Activated naive CD4-positive, alpha-beta T cell treated with anti-CD3 and anti-CD28 coated beads, Interleukin-2, amount 50 U/mL, for 24 hours (primary cell): Measurements from ENCODE around the gene IQGAP3.

Source experiments
- H3K27ac Mint-ChIP-seq: one replicate; pipeline ENCODE4 v1.8.0; 2021; ENCODE audit warnings: mild to moderate bottlenecking, mixed read lengths
- H3K27me3 Mint-ChIP-seq: one replicate; pipeline ENCODE4 v1.8.0; 2021; ENCODE audit warnings: mixed read lengths
- H3K36me3 Mint-ChIP-seq: one replicate; pipeline ENCODE4 v1.8.0; 2021; ENCODE audit warnings: mixed read lengths
- H3K4me1 Mint-ChIP-seq: one replicate; pipeline ENCODE4 v1.8.0; 2021; ENCODE audit warnings: mixed read lengths
- H3K4me3 Mint-ChIP-seq: one replicate; pipeline ENCODE4 v1.8.0; 2021; ENCODE audit warnings: mild to moderate bottlenecking, mixed read lengths
- H3K9me3 Mint-ChIP-seq: one replicate; pipeline ENCODE4 v1.8.0; 2021; ENCODE audit warnings: mixed read lengths

IQGAP3 gene

GRCh38 chr1:156485984-156486383 is 86.4 kb downstream of the IQGAP3 start:
- Mint-ChIP-seq H3K9me3 (no peaks in the 10 kb centered on the region), H3K36me3 (peaks cover 9% of the 10 kb centered on the region), H3K4me3 (no peak overlapping the region), H3K4me1 (peaks cover 87% of the 10 kb centered on the region), H3K27me3 (no peaks in the 10 kb centered on the region), H3K27ac (peak overlapping the region; percentile 41)

DNA sequence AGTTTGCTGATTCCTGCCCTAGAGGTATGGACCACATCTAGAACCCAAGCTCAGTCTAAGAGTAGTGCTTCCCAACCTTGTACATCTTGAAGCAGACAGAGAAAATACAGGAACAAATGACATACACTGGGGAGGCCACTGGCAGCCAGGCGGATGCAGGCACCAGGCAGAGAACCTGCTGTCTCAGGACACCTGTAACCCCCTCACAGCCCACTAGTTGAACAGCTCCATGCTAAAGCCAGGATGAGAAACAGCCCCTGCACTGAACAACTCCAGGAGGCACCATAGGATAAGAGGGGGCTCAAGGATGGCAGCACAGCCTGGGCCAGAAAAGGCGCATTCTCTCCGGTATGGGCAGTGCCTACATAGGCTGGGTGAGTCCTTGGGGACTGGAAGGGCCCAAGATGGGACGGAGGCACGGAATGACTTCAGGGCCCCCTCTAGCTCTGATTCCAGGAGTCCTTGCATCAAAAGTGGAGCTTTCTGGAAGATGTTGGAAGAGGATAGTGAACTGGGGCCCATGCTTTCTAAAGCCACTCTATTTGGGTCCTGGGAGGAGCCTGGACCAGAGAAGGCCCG is 87.8 kb downstream of the IQGAP3 start:
- no peaks in the 10 kb centered on the region for H3K9me3 Mint-ChIP-seq
- peaks cover 13% of the 10 kb centered on the region for H3K36me3 Mint-ChIP-seq
- H3K27me3 Mint-ChIP-seq = no peaks in the 10 kb centered on the region
- H3K4me3 Mint-ChIP-seq = no peak overlapping the region
- peak overlapping the region; percentile 70 for H3K27ac Mint-ChIP-seq
- peaks cover 82% of the 10 kb centered on the region for H3K4me1 Mint-ChIP-seq

DNA sequence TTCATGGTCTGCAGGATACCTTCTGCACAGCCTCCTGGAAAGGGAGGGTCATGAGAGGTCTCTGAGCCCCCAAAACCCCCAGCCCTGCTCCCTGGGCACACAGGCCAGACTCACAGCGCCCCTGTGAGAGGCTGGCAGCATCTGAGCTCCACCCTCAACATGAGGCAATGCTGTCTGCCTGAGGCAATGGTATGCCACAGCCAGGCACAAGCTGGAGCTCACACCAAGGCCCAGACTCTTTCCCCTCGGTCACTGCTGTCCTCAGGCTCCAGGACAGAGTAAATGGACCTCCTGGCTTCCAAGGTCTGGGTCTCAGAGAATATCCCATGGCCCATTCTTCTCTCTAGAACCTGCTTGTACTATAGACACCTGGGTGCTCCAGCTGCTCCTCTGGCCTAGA is 89.0 kb downstream of the IQGAP3 start:
- H3K27me3 Mint-ChIP-seq = no peaks in the 10 kb centered on the region
- H3K4me1 Mint-ChIP-seq = peaks cover 70% of the 10 kb centered on the region
- no peak overlapping the region for H3K4me3 Mint-ChIP-seq
- peaks cover 17% of the 10 kb centered on the region for H3K36me3 Mint-ChIP-seq
- H3K9me3 Mint-ChIP-seq = no peaks in the 10 kb centered on the region
- peak overlapping the region; percentile 46 for H3K27ac Mint-ChIP-seq

GRCh38 chr1:156482276-156482675 is 90.1 kb downstream of the IQGAP3 start:
- no peaks in the 10 kb centered on the region for H3K9me3 Mint-ChIP-seq
- peaks cover 59% of the 10 kb centered on the region for H3K4me1 Mint-ChIP-seq
- no peaks in the 10 kb centered on the region for H3K27me3 Mint-ChIP-seq
- H3K27ac Mint-ChIP-seq = no peak overlapping the region
- H3K4me3 Mint-ChIP-seq = no peak overlapping the region
- peaks cover 19% of the 10 kb centered on the region for H3K36me3 Mint-ChIP-seq

GRCh38 chr1:156481527-156481926 is 90.8 kb downstream of the IQGAP3 start:
- Mint-ChIP-seq H3K9me3 (no peaks in the 10 kb centered on the region), H3K4me1 (peaks cover 54% of the 10 kb centered on the region), H3K27me3 (no peaks in the 10 kb centered on the region), H3K36me3 (peaks cover 21% of the 10 kb centered on the region), H3K27ac (peak overlapping the region; percentile 97), H3K4me3 (no peak overlapping the region)

- H3K4me3 Mint-ChIP-seq = peak overlapping the region; percentile 15
- H3K36me3 Mint-ChIP-seq = peaks cover 22% of the 10 kb centered on the region
These were observed 91.8 kb downstream of the IQGAP3 start for GRCh38 chr1:156480411-156481192.

GRCh38 chr1:156480016-156480370 is 92.4 kb downstream of the IQGAP3 start:
- Mint-ChIP-seq H3K4me1 (peaks cover 47% of the 10 kb centered on the region), H3K36me3 (peaks cover 22% of the 10 kb centered on the region), H3K4me3 (no peak overlapping the region), H3K27me3 (no peaks in the 10 kb centered on the region), H3K9me3 (no peaks in the 10 kb centered on the region), H3K27ac (peak overlapping the region; percentile 46)

More at GRCh38 chr1:156480411-156481192, 91.8 kb downstream of the IQGAP3 start:
- peak overlapping the region; percentile 77 for H3K27ac Mint-ChIP-seq
- H3K9me3 Mint-ChIP-seq = no peaks in the 10 kb centered on the region
- H3K4me1 Mint-ChIP-seq = peaks cover 47% of the 10 kb centered on the region
- no peaks in the 10 kb centered on the region for H3K27me3 Mint-ChIP-seq

DNA sequence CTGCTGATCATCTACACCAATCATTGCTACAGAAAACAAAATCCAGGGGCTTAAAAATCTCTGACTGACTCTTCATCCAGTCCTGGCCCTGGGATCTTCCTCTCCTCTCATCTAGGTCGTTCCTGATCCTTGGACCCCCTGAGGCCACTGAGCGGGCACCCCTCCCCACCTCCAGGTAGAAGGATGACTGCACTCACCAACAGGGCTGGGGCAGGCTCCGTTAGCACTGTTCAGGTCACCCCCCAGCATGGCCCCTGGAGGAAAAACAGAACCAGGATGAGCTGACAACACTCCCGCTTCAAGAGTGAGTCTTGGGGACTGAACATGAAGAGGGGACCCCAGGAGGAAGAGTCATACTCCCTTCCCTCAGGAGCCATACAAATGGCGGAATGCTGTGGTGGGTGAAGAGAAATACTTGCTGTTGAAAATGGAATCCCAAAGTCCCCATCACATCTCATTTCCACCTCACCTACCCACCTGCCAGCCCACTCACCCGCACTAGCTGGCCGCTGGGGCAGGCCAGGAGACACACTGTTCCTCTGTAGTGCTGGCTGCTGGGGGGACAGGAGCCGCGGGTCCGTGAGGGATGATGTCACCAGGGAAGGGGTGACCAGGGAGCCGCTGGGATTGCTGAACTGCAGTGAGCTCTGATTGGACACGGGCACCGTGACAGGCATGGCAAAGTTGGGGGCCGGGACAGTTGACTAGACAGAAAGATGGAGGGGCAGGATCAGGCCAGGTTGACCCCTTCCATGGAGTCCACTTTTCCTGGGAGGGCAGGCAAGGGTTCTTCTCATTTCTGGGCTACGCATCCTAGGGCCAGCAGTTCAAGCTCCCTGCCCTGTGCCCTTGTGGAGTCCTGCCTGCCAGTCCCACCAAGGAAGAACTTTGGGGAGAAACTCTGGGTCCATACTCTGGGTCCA is 93.0 kb downstream of the IQGAP3 start:
- Mint-ChIP-seq H3K36me3 (peaks cover 22% of the 10 kb centered on the region), H3K27me3 (no peaks in the 10 kb centered on the region), H3K4me3 (no peak overlapping the region), H3K4me1 (peaks cover 44% of the 10 kb centered on the region), H3K27ac (no peak overlapping the region), H3K9me3 (no peaks in the 10 kb centered on the region)

GRCh38 chr1:156478250-156478627 is 94.1 kb downstream of the IQGAP3 start:
- Mint-ChIP-seq H3K27me3 (no peaks in the 10 kb centered on the region), H3K4me1 (peaks cover 35% of the 10 kb centered on the region), H3K36me3 (peaks cover 22% of the 10 kb centered on the region), H3K9me3 (no peaks in the 10 kb centered on the region), H3K27ac (no peak overlapping the region), H3K4me3 (no peak overlapping the region)

- Mint-ChIP-seq H3K4me3 (no peak overlapping the region), H3K9me3 (no peaks in the 10 kb centered on the region), H3K27ac (peak overlapping the region; percentile 46), H3K4me1 (peaks cover 30% of the 10 kb centered on the region), H3K27me3 (no peaks in the 10 kb centered on the region), H3K36me3 (peaks cover 25% of the 10 kb centered on the region)
These were observed 94.7 kb downstream of the IQGAP3 start for GRCh38 chr1:156477526-156478249.

DNA sequence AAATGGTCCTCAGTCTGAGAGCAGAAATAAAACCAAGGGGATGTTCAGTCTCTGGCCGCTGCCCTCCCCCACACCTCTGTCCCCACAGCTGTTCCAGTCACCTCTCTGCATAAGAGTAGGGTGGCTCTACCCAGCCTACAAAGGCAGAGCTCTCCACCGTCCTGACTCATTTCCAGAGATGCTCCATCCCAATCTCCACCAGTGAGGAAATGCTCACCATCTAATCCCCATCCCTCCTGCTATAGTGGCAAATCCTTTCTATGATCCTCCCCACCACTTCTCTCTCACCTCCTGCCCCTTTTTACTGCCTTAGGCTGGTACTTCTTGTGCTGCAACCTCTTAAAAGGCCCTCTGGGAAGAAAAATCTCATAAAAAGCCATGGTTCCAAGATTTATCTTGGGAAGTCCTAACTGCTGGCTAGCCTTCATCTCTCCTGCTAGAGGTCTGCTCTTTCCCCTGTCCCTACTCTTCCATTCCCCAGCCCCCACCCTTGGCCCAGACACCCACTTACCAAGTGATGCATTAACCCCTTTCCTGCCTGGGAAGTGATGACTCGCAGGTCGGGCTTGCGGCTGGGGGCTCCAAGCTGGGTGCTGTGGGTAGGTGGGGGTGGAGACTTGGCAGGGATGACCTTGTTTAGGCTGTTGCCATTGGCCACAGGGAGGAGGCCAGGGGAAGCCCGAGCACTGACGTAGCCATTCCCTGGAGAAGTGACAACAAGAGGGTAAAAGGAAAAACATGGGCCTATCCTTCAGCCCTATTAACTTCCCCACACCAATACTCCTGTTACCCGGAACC is 95.7 kb downstream of the IQGAP3 start:
- Mint-ChIP-seq H3K9me3 (no peaks in the 10 kb centered on the region), H3K27ac (no peak overlapping the region), H3K36me3 (peaks cover 22% of the 10 kb centered on the region), H3K4me3 (no peak overlapping the region), H3K27me3 (no peaks in the 10 kb centered on the region), H3K4me1 (peaks cover 20% of the 10 kb centered on the region)

GRCh38 chr1:156475568-156476500 is 96.5 kb downstream of the IQGAP3 start:
- H3K4me3 Mint-ChIP-seq = no peak overlapping the region
- H3K36me3 Mint-ChIP-seq = peaks cover 20% of the 10 kb centered on the region
- H3K9me3 Mint-ChIP-seq = no peaks in the 10 kb centered on the region
- H3K27ac Mint-ChIP-seq = peak overlapping the region; percentile 72
- H3K4me1 Mint-ChIP-seq = peaks cover 11% of the 10 kb centered on the region
- no peaks in the 10 kb centered on the region for H3K27me3 Mint-ChIP-seq
